HFFc6 (cell line): ENCODE data around the gene UBTD2. TPM values are rescaled to one million over a fixed set of nuclear protein-coding genes. Genes with fewer than 3 reads are reported as not detected.
A peak's percentile ranks its signal among the peaks of the same experiment; 100 is the strongest.

ENCODE experiments used
- DNase-seq: peaks from one replicate; pipeline ENCODE4 v3.0.0-alpha.2; 2018
- H3K27ac Mint-ChIP-seq: 2 replicates; pipeline ENCODE4 v1.8.0; 2020; ENCODE audit warnings: mild to moderate bottlenecking, mixed read lengths
- H3K27me3 Mint-ChIP-seq: 2 replicates; pipeline ENCODE4 v1.8.0; 2021; ENCODE audit warnings: mild to moderate bottlenecking, moderate library complexity, mixed read lengths; ENCODE audit not compliant: insufficient read depth
- H3K36me3 Mint-ChIP-seq: 2 replicates; pipeline ENCODE4 v1.8.0; 2021; ENCODE audit warnings: low read depth, mixed read lengths
- H3K4me1 Mint-ChIP-seq: 2 replicates; pipeline ENCODE4 v1.8.0; 2020; ENCODE audit warnings: low read depth, mixed read lengths
- H3K4me3 Mint-ChIP-seq: 2 replicates; pipeline ENCODE4 v1.8.0; 2020; ENCODE audit warnings: mild to moderate bottlenecking, moderate library complexity, mixed read lengths
- H3K9me3 Mint-ChIP-seq: 2 replicates; pipeline ENCODE4 v1.8.0; 2020; ENCODE audit warnings: mild to moderate bottlenecking, mixed read lengths
- CTCF ChIP-seq: fragments of 200-600 bp; sonication (generic); IDR thresholded peaks from 2 replicates; pipeline ENCODE4 v1.5.0; 2021; ENCODE audit warnings: antibody characterized with exemption, mild to moderate bottlenecking
- total RNA-seq, 6 experiments: library from RNA; stranded (reverse); fragmentation: NEBNext Ultra II Directional; extraction: Animal tissue kit (Norgen Biotek cat#: 25700); gene quantifications; 2 replicates in 1 of 6; 3 replicates in 5 of 6; pipeline ENCODE4 v1.2.3, GENCODE V29; 2021

UBTD2 gene
- total RNA-seq, 6 experiments from 2014 or later = 15.2 to 19.5 (median 17.7) TPM

- DNase-seq = no peak
- no peaks in the 10 kb centered on the region for H3K9me3 Mint-ChIP-seq
- no peak overlapping the region for H3K4me3 Mint-ChIP-seq
- no peak for TF ChIP-seq CTCF
- H3K27ac Mint-ChIP-seq = peak overlapping the region; percentile 31; the same call in 1 of the 2 replicates
- peaks cover 39% of the 10 kb centered on the region for H3K4me1 Mint-ChIP-seq
- H3K27me3 Mint-ChIP-seq = peaks cover 3% of the 10 kb centered on the region
- H3K36me3 Mint-ChIP-seq = peaks cover 10% of the 10 kb centered on the region; the same call in 1 of the 2 replicates
These were observed 114.3 kb downstream of the UBTD2 start for GRCh38 chr5:172169216-172169615.

GRCh38 chr5:172168311-172168710 is 115.3 kb downstream of the UBTD2 start:
- H3K4me1 Mint-ChIP-seq = peaks cover 31% of the 10 kb centered on the region
- H3K36me3 Mint-ChIP-seq = peaks cover 10% of the 10 kb centered on the region; the same call in 1 of the 2 replicates
- no peak overlapping the region for H3K27ac Mint-ChIP-seq
- peaks cover 3% of the 10 kb centered on the region for H3K27me3 Mint-ChIP-seq
- no peaks in the 10 kb centered on the region for H3K9me3 Mint-ChIP-seq
- no peak for TF ChIP-seq CTCF
- H3K4me3 Mint-ChIP-seq = no peak overlapping the region
- DNase-seq = no peak

GRCh38 chr5:172167895-172168294 is 115.7 kb downstream of the UBTD2 start:
- Mint-ChIP-seq H3K4me1 (peaks cover 30% of the 10 kb centered on the region), H3K9me3 (no peaks in the 10 kb centered on the region), H3K36me3 (peaks cover 10% of the 10 kb centered on the region; the same call in 1 of the 2 replicates), H3K27ac (no peak overlapping the region), H3K4me3 (no peak overlapping the region), H3K27me3 (peaks cover 3% of the 10 kb centered on the region; the same call in 1 of the 2 replicates)
- TF ChIP-seq CTCF = no peak
- no peak for DNase-seq

- Mint-ChIP-seq H3K27me3 (peaks cover 3% of the 10 kb centered on the region; the same call in 1 of the 2 replicates), H3K4me1 (peaks cover 30% of the 10 kb centered on the region), H3K4me3 (no peak overlapping the region), H3K9me3 (no peaks in the 10 kb centered on the region), H3K27ac (no peak overlapping the region), H3K36me3 (peaks cover 15% of the 10 kb centered on the region)
- no peak for DNase-seq
- TF ChIP-seq CTCF = no peak
These were observed 117.3 kb downstream of the UBTD2 start for GRCh38 chr5:172166030-172166826.

GRCh38 chr5:172165465-172165864 is 118.1 kb downstream of the UBTD2 start:
- Mint-ChIP-seq H3K9me3 (no peaks in the 10 kb centered on the region), H3K4me1 (peaks cover 30% of the 10 kb centered on the region), H3K4me3 (no peak overlapping the region), H3K27ac (no peak overlapping the region), H3K36me3 (peaks cover 15% of the 10 kb centered on the region), H3K27me3 (peaks cover 3% of the 10 kb centered on the region; the same call in 1 of the 2 replicates)
- no peak for DNase-seq
- no peak for TF ChIP-seq CTCF
